DND-41 (cell line): ENCODE data around the gene PGM5.

ENCODE experiments used
- ATAC-seq: fragments of 200-7000 bp; cut with Tn5 transposase; 3 replicates; pipeline ENCODE4 v1.9.1; 2021; ENCODE audit warnings: low read depth; ENCODE audit not compliant: insufficient read depth
- DNase-seq: peaks from one replicate; pipeline ENCODE4 v3.0.0-alpha.2; 2020
- H2AFZ ChIP-seq: 2 replicates; pipeline ENCODE4 v1.6.0; 2012; ENCODE audit warnings: low read depth, low read length
- H3K27ac ChIP-seq: 2 replicates; pipeline ENCODE4 v1.5.1; 2012; ENCODE audit warnings: low read length, inconsistent platforms
- H3K27me3 ChIP-seq: fragments of 200-600 bp; sonication (generic); 2 replicates; pipeline ENCODE4 v1.6.0; 2012; ENCODE audit warnings: low read length, mild to moderate bottlenecking, inconsistent platforms; ENCODE audit not compliant: insufficient read depth, poor library complexity
- H3K36me3 ChIP-seq: 2 replicates; pipeline ENCODE4 v1.5.1; 2012; ENCODE audit warnings: low read length, inconsistent platforms; ENCODE audit not compliant: insufficient read depth
- H3K4me1 ChIP-seq: 2 replicates; pipeline ENCODE4 v1.5.1; 2012; ENCODE audit warnings: mild to moderate bottlenecking, low read length; ENCODE audit not compliant: insufficient read depth
- H3K4me2 ChIP-seq: 2 replicates; pipeline ENCODE4 v1.6.0; 2012; ENCODE audit warnings: mild to moderate bottlenecking, moderate library complexity, low read length, inconsistent platforms; ENCODE audit not compliant: insufficient read depth
- H3K4me3 ChIP-seq, 2 experiments: fragments of 200-600 bp in 1 of 2; shearing (Covaris generic) in 1 of 2; 2 replicates each; pipeline ENCODE4 v1.5.1; 2012 to 2016; ENCODE audit warnings: inconsistent platforms in 2 of 2, low read length in 2 of 2, mild to moderate bottlenecking in 2 of 2, low read depth in 1 of 2, moderate library complexity in 1 of 2
- H3K79me2 ChIP-seq: 2 replicates; pipeline ENCODE4 v1.6.0; 2012; ENCODE audit warnings: low read length, inconsistent platforms; ENCODE audit not compliant: insufficient read depth
- H3K9ac ChIP-seq: 2 replicates; pipeline ENCODE4 v1.6.0; 2012; ENCODE audit warnings: low read depth, mild to moderate bottlenecking, inconsistent platforms, low read length, moderate library complexity
- H3K9me3 ChIP-seq: 2 replicates; pipeline ENCODE4 v1.5.1; 2012; ENCODE audit warnings: low read length, moderate library complexity, mild to moderate bottlenecking, inconsistent platforms; ENCODE audit not compliant: insufficient read depth, severe bottlenecking
- H4K20me1 ChIP-seq: 2 replicates; pipeline ENCODE4 v1.6.0; 2012; ENCODE audit warnings: low read length; ENCODE audit not compliant: insufficient read depth
- EZH2 ChIP-seq: IDR thresholded peaks from 3 replicates; pipeline ENCODE4 v1.6.1; 2012; ENCODE audit warnings: borderline replicate concordance, low read depth, mild to moderate bottlenecking, moderate library complexity, low read length, inconsistent platforms; ENCODE audit not compliant: severe bottlenecking
- TF ChIP-seq, protein P1 (sequence below): IDR thresholded peaks from 2 replicates; pipeline ENCODE4 v1.5.1; 2012; ENCODE audit warnings: borderline replicate concordance, low read length, moderate library complexity, mild to moderate bottlenecking; ENCODE audit not compliant: poor library complexity, severe bottlenecking; ENCODE audit errors: extremely low read depth

The PGM5 gene

GRCh38 chr9:68419901-68420300 lies 63.5 kb downstream of the PGM5 start:
- Histone ChIP-seq H3K4me1 (no peaks in the 10 kb centered on the region), H3K4me2 (no peak overlapping the region), H3K9me3 (no peaks in the 10 kb centered on the region), H3K4me3 (no peak overlapping the region), H3K79me2 (no peaks in the 10 kb centered on the region), H4K20me1 (no peaks in the 10 kb centered on the region), H3K27me3 (peaks cover 3% of the 10 kb centered on the region), H3K9ac (no peak overlapping the region), H3K27ac (no peak overlapping the region), H3K36me3 (no peaks in the 10 kb centered on the region), H2AFZ (no peak overlapping the region)
- DNase-seq (no peak), ATAC-seq (no peak)
- TF ChIP-seq, protein P1, sequence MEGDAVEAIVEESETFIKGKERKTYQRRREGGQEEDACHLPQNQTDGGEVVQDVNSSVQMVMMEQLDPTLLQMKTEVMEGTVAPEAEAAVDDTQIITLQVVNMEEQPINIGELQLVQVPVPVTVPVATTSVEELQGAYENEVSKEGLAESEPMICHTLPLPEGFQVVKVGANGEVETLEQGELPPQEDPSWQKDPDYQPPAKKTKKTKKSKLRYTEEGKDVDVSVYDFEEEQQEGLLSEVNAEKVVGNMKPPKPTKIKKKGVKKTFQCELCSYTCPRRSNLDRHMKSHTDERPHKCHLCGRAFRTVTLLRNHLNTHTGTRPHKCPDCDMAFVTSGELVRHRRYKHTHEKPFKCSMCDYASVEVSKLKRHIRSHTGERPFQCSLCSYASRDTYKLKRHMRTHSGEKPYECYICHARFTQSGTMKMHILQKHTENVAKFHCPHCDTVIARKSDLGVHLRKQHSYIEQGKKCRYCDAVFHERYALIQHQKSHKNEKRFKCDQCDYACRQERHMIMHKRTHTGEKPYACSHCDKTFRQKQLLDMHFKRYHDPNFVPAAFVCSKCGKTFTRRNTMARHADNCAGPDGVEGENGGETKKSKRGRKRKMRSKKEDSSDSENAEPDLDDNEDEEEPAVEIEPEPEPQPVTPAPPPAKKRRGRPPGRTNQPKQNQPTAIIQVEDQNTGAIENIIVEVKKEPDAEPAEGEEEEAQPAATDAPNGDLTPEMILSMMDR: no peak
- no peak for TF ChIP-seq EZH2

DNA sequence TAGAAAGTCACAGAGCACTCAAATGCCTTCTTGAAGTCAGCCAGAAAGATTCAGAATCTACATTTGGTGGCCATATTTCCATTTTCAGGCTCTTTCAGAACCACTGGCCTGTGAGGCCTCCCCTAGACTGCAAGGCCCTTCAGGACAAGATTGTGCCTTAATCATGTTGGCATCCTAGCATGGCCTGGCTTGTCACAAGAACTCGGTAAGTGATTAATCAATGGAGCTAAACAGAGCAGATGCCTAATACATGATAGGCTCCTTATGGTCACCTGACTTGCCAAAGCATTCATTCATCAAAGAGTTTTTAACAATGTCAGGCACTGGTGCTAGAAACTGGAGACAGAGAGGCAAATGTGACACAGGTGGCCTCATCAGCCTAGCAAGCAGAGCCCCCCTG lies 70.3 kb downstream of the PGM5 start:
- Histone ChIP-seq H2AFZ (no peak overlapping the region), H3K36me3 (no peaks in the 10 kb centered on the region), H3K79me2 (no peaks in the 10 kb centered on the region), H3K9me3 (no peaks in the 10 kb centered on the region), H3K9ac (no peak overlapping the region), H3K4me2 (no peak overlapping the region), H4K20me1 (no peaks in the 10 kb centered on the region), H3K4me3 (no peak overlapping the region), H3K4me1 (no peaks in the 10 kb centered on the region), H3K27me3 (no peaks in the 10 kb centered on the region), H3K27ac (no peak overlapping the region)
- DNase-seq (no peak), ATAC-seq (no peak)
- no peak for TF ChIP-seq EZH2
- TF ChIP-seq, protein P1: no peak

DNA sequence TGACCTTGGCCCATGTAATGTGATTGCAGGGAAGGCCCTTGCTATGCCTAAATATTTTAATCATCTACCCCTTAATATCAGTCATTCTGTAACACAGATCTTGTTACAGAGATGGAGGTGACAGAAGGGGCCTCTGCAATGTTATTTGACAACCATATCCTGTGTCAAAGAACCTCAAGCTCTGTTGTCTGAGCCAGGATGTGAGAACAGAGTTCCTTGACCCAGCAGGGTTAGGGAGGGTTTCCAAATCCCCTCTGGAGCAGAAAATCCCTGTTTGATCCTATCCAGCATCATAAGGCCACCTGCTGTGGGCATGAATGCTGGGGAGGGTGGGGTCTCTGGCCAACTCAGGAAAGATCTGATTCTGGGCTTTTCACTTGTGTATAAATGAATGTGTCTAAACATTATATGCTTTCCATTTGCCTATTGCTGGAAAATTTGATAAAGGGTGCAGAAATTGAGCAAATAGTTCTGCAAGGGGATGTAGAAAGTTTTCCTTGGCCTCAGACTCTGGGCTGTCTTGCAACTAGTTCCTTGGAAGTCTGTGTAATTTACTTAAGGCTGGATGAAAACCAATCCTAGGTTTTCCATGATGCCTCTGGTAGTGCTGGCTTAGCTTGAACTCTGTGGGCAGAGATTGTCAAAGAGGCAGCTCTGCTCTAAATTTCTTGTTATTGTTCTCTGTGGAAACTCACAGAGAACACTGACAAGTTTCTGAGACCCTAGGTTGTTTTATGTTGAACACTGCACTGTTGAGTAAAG lies 71.0 kb downstream of the PGM5 start:
- Histone ChIP-seq H3K4me2 (no peak overlapping the region), H3K27ac (no peak overlapping the region), H4K20me1 (no peaks in the 10 kb centered on the region), H3K4me1 (no peaks in the 10 kb centered on the region), H3K79me2 (no peaks in the 10 kb centered on the region), H3K4me3 (no peak overlapping the region), H3K9ac (no peak overlapping the region), H3K27me3 (no peaks in the 10 kb centered on the region), H3K36me3 (no peaks in the 10 kb centered on the region), H3K9me3 (no peaks in the 10 kb centered on the region), H2AFZ (no peak overlapping the region)
- no peak for ATAC-seq
- DNase-seq: no peak
- TF ChIP-seq EZH2: no peak
- TF ChIP-seq, protein P1: no peak
